ENCODE data around the gene FARSA. TPM values are rescaled to one million over a fixed set of nuclear protein-coding genes. Genes with fewer than 3 reads are reported as not detected.

Gene FARSA
- total RNA-seq, 1 donor from 2014 or later = 56.4 TPM

Other genes with a start within 250 kb of the FARSA start
- gene GNG14, start 245.7 kb downstream of the FARSA start, total RNA-seq = not detected in 2 replicates
- 8.4 and 14.8 TPM in 2 replicates for gene FBXW9, start 237.1 kb downstream of the FARSA start, total RNA-seq
- gene TNPO2, start 209.8 kb downstream of the FARSA start, total RNA-seq = 23.9 and 31.4 TPM in 2 replicates
- 161 and 169 TPM in 2 replicates for gene TRIR, start 199.0 kb downstream of the FARSA start, total RNA-seq
- gene GET3, start 196.2 kb downstream of the FARSA start, total RNA-seq = 113 and 115 TPM in 2 replicates
- not detected in 2 replicates for gene BEST2, start 181.9 kb downstream of the FARSA start, total RNA-seq
- gene HOOK2, start 158.2 kb downstream of the FARSA start, total RNA-seq = 11.4 and 11.5 TPM in 2 replicates
- 33.4 and 41.1 TPM in 2 replicates for gene JUNB, start 142.2 kb downstream of the FARSA start, total RNA-seq
- 186 and 250 TPM in 2 replicates for gene PRDX2, start 131.9 kb downstream of the FARSA start, total RNA-seq
- 0.13 TPM in 1 of 2 replicates, not detected in the other for gene THSD8, start 131.6 kb downstream of the FARSA start, total RNA-seq
- gene RNASEH2A, start 127.1 kb downstream of the FARSA start, total RNA-seq = 34.7 and 50.5 TPM in 2 replicates
- gene RTBDN, start 99.1 kb downstream of the FARSA start, total RNA-seq = not detected in 2 replicates
- 0.18 and 0.59 TPM in 2 replicates for gene MAST1, start 95.2 kb downstream of the FARSA start, total RNA-seq
- gene DNASE2, start 52.3 kb downstream of the FARSA start, total RNA-seq = 18.4 and 24.6 TPM in 2 replicates
- gene KLF1, start 46.5 kb downstream of the FARSA start, total RNA-seq = not detected in 2 replicates
- 25.3 and 29.8 TPM in 2 replicates for gene GCDH, start 42.6 kb downstream of the FARSA start, total RNA-seq
- 0.11 and 0.20 TPM in 2 replicates for gene SYCE2, start 14.4 kb downstream of the FARSA start, total RNA-seq
- 1,409 and 2,169 TPM in 2 replicates for gene CALR, start 4.9 kb upstream of the FARSA start, total RNA-seq
- gene RAD23A, start 12.2 kb upstream of the FARSA start, total RNA-seq = 81.2 and 84.6 TPM in 2 replicates
- gene GADD45GIP1, start 23.5 kb upstream of the FARSA start, total RNA-seq = 27.3 and 33.3 TPM in 2 replicates
- 0.07 TPM in 1 of 2 replicates, not detected in the other for gene DAND5, start 35.9 kb upstream of the FARSA start, total RNA-seq
- gene NFIX, start 61.8 kb upstream of the FARSA start, total RNA-seq = 23.3 and 23.8 TPM in 2 replicates
- gene LYL1, start 169.1 kb upstream of the FARSA start, total RNA-seq = 45.2 and 55.5 TPM in 2 replicates
- gene TRMT1, start 183.0 kb upstream of the FARSA start, total RNA-seq = 39.2 and 47.7 TPM in 2 replicates
- 58.3 and 86.2 TPM in 2 replicates for gene NACC1, start 184.6 kb upstream of the FARSA start, total RNA-seq
- 67.4 and 88.2 TPM in 2 replicates for gene STX10, start 216.7 kb upstream of the FARSA start, total RNA-seq
- 24.4 and 27.4 TPM in 2 replicates for gene IER2, start 216.7 kb upstream of the FARSA start, total RNA-seq